Thyroid gland (tissue), 4 donors: ENCODE data around the gene SPTBN4.

Source experiments
- CTCF ChIP-seq, 6 experiments: fragments of 200-600 bp in 3 of 6; fragments of 450-650 bp in 3 of 6; sonication (generic) in 3 of 6; IDR thresholded peaks; one replicate each; pipeline ENCODE4 v1.5.1; 2016 to 2019; ENCODE audit warnings: antibody characterized with exemption in 6 of 6, mild to moderate bottlenecking in 2 of 6, inconsistent platforms in 1 of 6, moderate library complexity in 1 of 6
- POLR2A ChIP-seq, 2 donors: fragments of 450-650 bp; IDR thresholded peaks; one replicate each; pipeline ENCODE4 v1.6.1; 2017; ENCODE audit warnings: antibody characterized with exemption in 2 of 2, mild to moderate bottlenecking in 2 of 2, moderate library complexity in 1 of 2

DNA sequence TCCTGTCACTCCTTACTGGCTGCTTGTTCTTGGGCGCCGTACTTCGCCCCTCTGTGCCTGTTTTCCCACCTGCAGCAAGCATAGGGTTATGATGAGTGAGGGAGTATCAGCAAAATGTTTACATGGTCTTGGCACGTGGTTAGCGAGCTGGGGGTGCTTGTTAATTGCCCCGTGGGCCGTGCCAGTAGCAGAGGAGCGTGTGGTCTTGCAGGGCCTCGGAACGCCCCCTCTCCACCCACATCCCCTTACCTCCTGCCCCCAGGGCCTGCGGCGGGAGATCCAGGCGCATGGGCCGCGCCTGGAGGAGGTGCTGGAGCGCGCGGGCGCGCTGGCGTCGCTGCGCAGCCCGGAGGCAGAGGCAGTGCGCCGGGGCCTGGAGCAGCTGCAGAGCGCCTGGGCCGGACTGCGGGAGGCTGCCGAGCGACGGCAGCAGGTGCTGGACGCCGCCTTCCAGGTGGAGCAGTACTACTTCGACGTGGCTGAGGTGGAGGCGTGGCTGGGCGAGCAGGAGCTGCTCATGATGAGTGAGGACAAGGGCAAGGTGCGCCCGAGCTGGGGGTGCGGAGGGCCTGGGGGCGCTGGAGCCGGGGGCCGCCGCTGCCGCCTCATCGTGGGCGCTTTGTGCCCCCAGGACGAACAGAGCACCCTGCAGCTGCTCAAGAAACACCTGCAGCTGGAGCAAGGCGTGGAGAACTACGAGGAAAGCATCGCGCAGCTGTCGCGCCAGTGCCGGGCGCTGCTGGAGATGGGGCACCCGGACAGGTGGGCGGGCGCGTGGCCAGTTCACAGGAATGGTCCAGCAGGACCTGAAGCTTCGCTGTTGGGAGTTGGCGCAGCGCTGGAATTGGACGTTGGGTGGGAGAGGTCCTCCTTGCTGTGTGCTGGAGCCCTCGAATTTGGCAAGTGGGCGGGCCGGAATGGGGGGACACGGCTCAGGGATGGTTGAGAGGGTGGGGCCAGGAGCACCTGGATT, 87.4 kb downstream of the SPTBN4 start:
- TF ChIP-seq CTCF (IDR thresholded peaks at IDR 0.05) (no peak), POLR2A (IDR thresholded peaks at IDR 0.05) (no peak)
